Activated effector memory CD4-positive, alpha-beta T cell treated with anti-CD3 and anti-CD28 coated beads, Interleukin-2, amount 50 U/mL, for 16 hours (primary cell): ENCODE results near the gene CHST11.
"Not testable (repeated sequence)": the region's sequence is repeated elsewhere in the genome, so short reads cannot be mapped to it uniquely, and the experiment has no call there.

Experiments
- DNase-seq: peaks from one replicate; pipeline ENCODE4 v3.0.0-alpha.2; 2020

Gene CHST11

DNA sequence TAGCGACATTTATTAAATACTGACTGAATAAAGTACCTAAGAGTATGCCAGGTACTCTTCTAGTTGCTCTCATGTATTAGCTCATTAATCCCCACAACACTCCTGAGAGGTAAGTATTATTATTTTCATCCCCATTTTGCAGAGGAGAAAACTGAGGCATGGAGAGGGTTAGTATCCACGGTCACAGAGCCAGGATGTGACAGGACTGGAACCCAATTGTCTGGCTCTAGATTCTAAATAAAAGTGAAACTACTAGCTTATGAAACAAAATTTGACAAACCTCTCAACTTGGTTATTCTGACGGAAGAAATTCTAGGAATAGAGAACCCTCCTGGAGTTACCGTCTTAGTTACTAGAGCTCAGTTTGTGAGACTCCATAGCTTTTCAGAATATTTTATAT lies 112.2 kb downstream of the CHST11 start:
- no peak for DNase-seq

DNA sequence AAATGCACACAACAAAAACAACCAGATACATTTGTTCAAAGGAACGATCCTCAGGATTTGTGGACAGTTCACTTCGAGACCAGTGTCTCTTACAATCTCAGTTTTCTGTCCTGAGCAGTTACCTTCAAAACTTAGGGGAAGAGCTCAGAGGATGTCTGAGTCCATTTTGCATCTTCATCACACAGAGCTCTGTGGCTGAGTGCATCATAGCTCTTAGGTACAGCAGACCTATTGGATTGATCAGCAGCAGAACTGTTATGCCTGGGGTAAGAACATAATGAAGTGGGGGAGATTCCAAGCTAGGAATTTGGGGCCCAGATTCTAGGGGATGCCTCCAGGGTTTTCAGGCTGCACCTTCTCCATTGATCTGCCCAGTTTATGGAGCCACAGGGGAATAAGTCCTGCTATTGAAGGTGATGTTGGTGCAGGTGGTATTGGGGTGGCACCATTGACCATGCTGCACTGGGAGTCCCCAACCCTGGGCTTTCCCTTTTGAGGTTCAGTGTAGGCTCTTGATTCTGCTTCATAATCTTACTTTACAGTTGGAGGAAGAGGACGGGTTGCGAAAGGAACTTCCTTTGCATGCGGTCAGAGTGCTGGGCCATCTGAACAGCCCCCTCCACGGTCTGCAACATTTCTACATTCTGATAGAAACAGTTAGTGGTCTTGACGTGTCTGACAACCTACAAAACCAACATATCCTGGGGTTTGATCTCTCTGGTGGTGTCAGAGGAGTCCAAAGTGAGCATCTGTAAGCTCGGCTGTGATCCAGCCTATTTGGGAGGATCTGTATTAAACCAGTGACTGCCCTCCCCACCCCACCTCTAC lies 112.8 kb downstream of the CHST11 start:
- peak; percentile 68 for DNase-seq

DNA sequence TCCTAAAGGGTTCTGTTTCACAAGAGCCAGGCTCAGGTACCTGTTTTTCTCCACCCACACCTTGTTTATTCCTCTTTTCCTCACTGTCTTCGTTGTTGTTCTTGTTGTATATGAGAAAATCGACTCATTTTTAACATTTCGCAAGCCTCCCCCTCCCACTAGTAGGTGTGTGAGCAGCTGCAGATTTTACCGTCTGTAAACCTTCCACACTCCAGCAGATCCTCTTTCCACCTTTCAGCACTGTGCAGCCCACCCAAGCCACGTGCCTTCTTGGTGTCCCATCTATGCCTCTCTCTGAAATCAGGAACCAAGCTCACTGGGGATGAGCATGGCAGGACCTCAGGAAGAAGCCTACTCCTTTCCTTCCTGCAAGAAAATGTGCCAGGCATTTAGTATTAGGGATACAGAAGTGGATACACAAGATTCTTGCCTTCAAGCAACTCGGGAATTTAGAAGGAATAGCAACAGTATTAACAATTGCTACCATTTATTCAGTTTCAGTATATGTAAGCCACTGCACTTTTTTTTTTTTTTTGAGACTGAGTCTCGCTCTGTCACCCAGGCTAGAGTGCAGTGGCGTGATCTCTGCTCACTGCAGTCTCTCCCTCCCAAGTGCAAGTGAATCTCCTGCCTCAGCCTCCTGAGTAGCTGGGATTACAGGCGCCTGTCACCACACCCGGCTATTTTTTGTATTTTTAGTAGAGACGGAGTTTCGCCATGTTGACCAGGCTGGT lies 113.6 kb downstream of the CHST11 start:
- DNase-seq: no peak

DNA sequence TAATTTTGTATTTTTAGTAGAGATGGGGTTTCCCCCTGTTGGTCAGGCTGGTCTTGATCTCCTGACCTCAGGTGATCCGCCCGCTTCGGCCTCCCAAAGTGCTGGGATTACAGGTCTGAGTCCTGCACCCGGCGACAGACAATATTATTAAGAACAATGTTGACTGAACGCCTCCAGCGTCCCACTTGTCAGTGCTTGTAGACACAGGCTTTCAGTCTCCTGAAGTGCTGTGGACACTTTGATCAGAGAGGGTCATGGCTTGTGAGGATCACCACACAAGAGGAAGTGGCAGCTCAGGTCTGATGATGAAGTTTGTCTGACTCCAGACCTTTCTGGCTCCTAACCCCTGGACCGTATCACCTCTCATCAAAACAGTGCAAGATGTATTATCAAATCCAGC lies 114.6 kb downstream of the CHST11 start:
- no peak for DNase-seq

DNA sequence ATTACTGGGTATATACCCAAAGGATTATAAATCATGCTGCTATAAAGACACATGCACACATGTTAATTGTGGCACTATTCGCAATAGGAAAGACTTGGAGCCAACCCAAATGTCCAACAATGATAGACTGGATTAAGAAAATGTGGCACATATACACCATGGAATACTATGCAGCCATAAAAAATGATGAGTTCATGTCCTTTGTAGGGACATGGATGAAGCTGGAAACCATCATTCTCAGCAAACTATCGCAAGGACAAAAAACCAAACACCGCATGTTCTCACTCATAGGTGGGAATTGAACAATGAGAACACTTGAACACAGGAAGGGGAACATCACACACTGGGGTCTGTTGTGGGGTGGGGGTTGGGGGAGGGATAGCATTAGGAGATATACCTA lies 117.6 kb downstream of the CHST11 start:
- not testable (repeated sequence) for DNase-seq

DNA sequence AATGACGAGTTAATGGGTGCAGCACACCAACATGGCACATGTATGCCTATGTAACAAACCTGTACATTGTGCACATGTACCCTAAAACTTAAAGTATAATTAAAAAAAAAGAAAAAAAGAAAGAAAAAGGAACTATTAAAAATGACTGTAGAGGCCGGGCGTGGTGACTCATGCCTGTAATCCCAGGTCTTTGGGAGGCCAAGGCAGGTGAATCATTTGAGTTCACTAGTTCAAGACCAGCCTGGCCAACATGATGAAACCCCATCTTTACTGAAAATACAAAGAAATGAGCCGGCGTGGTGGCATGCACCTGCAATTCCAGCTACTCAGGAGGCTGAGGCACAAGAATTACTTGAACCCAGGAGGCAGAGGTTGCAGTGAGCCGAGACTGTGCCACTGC lies 118.0 kb downstream of the CHST11 start:
- not testable (repeated sequence) for DNase-seq

DNA sequence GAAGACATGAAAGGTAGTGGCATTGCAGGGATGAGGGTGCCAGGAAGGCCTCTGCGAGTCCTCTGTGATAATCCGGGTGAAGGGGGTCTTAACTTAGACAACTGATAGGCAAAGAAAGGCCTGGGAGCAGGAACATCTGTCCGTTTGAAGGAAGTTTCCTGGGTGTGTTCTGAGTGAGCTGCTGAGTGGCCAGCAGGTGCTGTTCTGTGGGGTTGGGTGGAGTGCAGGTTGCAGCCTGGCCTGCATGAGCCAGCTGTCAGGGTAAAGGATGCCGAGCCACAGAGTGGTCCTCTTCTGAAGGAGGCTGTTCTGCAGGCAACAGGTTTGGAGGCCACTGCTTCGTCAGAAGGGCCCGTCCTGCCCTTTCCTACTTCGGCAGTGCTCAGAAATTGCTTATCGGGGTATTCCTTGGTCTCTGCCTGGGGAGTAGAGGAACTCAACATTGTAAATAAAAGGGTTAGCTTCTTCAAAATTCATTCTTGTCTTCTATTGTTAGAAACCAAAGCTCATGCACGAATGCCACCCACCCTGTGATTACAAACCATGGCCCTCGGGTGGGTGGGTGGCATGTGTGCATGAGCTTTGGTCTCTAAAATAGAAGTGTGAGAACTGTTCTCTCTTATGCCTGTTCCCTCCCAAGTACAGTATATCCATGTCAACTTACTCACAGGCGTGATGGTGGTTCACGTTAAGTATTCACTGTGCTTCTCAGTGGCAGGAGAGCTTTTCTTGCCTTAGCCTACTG lies 118.9 kb downstream of the CHST11 start:
- DNase-seq: no peak

DNA sequence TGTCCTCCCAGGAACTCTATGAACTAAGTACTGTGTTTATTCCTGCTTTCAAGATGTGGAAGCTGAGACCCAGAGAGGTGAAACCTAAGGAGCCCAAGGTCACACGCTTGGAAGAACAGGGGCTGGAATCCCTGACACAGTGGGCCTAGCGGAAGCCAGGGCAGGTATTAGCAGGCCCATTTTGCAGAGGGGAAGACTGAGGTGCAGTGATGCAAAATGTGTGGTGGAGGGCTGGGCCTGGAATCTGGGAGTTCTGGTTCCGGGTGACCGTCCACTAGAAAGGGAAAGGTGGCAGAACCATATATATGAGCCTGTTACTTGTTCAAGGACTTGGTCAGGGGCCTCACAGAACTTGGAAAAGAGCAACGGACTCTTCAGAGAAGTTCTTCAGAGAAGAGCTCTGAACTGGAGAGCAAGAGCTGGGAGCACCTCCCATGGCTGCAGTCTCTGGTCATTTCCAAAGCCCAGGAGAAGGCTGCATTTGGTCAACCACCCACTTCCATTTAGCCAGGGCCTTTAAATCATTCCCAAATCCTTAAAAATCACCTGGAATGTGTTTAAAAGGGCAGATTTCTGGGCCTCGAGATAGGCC lies 119.5 kb downstream of the CHST11 start:
- no peak for DNase-seq

DNA sequence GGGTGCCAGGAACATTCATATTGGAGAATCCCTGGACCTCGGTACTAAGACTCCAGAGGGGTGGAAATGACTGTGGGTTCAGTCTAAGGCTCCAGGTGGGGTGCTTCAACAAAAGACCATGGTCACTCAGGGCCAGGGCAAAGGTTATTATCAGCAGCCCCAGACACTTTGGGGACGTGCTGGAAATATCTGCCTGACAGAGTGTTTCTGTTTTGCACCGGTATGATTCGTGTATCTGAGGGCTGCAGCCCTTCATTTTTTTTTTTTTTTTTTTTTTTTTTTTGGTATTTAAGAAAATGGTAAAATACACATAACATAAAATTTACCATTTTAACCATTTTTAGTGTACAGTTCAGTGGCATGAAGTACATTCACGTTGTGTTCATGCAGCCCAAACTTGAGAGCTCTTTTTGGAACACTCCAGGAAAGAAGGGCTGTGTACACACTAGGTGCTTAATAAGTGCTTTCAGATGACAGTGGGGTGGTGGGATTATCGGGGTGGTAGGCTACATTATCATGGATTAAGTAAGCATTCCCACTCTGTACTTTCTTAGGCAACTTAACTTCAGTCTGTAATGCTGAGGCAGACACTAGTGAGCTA lies 120.3 kb downstream of the CHST11 start:
- no peak for DNase-seq

DNA sequence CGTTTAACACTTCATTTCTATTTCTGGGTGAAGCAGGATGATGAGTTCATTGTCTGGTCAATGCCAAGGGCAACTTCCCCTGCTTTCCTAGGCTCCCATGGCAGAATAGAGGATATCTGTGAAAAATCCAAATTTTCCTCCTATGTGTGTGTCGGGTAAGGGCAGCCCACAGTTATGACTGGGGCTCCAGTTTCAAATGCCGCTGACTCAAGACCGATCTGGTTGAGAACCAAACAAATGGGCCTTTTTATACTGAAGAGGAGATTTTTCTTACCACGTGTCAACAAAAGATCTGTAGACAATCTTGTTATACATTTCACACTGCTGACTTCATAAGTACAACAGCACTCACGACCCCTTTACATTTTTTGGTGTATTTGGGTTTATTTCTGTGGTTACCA lies 120.8 kb downstream of the CHST11 start:
- DNase-seq: no peak

DNA sequence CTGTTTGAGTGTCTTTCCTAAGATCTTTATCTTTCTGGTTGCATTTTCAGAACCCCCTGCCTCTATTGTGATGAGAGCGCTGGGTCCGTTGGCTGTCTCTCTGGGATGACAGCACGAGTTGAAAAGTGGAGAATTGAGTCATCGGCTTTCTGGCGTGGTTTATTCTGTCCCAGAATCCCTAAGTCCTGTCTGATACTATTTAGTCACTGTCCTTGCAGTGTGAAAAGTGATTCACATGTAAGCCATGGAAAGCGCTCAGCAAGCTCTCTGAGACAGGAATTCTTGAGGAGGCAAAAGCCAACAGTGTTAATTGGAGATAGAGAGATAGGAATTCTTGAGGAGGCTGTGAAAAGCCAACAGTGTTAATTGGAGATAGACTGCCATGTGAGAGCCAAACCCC lies 121.7 kb downstream of the CHST11 start:
- no peak for DNase-seq

DNA sequence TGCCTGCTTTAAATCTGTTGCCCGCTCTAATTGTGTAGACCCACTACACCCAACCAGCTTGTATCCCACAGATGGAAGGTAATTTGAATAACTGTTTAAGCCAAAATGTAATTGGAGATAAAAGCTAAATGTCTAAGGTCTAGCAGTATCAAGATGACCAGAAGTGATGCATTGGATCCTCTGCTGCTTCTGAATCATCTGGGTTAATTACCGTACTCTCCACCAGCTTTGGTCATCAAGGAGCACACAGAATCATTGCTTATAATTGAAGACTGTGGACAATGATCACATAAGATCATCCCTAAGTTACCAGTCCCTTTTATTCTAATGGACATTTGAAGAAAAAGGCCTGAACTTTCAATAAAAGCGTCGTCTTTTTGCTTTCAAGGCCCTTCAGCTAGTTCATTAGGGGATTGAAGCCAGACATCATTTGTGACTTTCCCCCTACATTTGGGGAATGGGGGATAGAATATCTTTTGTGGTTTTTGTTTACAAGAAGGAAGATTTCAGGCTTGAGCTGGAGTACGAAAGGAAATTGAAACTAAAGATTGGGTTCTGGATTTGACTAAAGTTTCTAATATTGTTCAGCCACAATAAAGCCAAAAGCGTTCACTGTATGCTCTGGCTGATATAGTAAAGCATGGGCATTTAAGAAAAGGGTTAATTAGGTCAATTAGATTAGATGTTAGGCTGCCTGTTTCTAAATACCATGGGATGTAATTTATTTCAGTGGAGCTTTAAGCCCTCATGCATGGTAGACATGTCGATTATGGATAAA lies 123.2 kb downstream of the CHST11 start:
- no peak for DNase-seq

DNA sequence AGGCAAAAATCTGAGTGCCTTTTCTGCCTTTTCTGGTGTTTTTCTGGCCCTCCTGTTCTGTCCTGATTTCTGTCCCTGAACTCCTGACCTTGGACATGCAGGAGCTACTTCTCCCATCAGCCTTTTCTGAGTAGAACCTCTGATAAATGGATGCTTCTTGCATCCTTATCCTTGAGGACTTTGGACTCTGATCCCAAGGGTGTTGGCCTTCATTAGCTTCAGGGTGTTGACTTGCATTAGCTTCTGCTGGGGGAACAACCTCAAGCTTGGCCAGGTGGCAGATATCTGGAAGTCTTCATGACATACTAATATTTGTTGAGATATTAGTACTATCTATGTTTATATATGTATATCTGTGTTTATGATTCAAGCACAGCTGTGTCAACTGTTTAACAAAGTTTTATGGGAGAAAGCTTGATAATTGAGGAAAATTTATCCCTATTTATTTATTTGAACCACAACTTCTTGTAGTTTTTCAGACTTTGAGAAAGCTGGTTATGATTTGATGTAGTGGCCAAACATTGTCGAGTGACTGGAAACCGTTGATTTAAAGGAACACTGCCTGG lies 124.3 kb downstream of the CHST11 start:
- DNase-seq: no peak

DNA sequence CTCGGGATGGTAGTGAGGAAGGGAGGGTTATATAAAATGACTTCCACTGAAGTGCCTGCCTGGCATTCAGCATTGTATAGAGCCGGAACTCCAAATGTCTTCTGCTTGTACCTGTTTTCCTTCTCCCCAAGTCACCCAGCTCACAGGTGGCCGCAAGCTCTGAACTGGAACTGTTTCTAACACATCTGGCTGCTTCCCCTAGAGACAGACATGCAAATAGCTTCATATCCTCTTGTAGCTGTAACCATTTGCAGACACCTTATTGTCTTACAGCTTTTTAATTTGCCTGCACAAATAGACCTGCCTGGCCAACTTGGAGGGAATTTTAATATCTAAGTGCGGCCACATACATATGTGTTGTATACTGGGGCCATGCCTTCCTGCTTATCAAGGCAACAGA lies 126.0 kb downstream of the CHST11 start:
- DNase-seq: peak; percentile 24

DNA sequence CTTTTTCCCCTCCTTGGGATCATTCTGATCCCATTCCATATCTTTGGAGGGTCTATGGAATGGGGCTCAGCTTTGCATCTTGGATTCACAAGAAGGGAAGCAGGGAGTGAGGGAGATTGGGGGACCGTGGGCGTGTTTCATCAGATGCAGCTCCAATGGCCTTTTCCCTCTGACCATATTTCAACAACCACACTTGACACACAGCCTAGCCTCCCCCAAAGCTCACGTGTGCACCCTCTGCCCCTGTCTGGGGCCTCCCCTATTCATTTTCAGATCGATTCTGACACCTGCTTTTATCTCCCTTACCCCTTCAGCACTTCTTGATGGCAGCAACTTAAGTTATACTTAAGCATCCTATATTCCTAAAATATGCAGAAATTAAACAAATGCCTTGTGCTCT lies 126.6 kb downstream of the CHST11 start:
- peak; percentile 28 for DNase-seq

DNA sequence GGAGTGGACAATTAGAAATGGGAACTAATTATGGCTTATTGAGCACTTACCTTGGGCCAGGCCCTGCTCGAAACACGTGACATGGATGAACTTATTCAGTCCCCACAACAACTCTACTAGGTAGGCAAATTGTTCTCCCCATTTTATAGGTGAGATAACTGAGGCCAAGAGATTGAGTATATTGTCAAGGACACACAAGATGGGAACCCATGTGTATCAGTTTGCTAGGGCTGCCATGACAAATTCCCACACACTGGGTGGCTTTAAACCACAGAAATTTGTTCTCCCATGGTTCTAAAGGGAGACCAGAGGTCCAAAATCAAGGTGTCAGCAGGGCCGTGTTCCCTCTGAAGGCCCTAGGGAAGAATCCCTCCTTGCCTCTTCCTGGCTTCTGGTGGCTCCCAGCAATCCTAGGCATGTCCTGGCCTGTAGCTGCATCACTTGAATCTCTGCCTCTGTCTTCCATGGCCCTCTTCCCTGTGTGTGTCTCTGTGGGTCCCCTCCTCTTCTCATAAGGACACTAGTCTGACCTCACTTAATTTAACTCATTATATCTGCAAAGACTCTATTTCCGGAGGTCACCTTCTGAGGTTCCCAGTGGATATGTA lies 128.8 kb downstream of the CHST11 start:
- DNase-seq: no peak

DNA sequence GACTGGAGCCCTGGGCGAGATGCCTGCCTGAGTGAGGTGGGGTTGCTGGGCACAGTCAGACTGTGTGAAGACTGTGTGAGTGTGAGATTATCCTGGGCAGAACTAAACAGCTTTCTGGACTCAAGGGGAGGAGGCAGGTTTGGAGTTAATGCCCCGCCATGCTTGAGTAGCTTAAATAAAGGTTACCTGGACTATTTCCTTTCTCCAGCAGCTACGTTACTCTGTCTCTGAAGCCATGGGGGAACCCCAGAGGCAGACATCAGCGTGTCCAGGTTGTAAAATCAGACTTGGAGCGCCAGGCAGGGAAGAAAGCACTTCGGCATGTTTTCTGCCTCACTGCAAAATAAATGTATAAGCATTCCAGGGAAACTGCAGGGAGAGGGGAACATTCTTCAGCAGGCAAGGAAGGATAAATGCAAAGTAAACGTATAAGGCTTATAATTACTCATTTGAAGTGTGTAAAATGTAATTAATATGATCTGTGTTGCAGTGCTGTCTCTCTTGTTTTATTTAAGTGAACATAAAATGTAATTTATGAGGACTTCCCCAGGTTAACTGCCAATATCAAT lies 129.7 kb downstream of the CHST11 start:
- DNase-seq: no peak

DNA sequence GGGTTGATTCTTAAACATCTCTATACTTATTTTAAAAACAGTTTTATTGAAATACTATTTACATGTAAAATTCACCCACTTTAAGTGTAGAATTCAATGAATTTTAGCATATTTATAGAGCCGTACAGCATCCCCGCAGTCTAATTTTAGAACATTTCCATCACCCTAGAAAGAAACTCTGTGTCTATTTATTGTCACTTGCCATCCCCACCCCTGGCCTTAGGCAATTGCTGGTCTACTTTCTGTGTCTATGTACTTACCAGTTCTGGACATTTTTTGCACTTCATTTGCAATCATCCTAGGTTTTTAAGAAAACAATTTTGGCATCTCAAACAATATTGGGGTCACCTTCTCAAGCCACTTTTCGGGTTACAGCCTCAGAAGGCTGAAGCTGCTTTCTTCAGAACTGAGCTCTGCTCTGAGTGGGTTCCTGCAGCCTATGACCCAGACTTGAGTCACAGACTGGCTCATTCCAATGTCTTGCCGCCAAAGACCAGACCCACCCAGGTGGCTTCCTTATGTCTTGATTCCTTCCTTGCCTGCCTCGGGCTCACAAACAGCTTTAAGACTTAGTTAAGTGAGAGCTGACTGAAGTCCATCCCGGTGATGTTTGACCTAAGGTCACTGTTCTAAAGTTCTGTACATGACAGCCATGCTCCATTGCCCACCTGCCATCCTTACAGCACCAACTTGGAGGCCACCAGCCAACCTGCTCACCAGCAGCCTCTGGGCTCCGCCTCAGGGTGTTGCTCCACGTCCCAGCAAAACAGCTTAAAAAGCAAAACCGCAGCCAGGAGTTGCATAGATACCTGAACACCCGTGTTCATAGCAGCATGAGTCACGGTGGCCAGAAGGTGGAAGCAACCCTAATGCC lies 131.5 kb downstream of the CHST11 start:
- DNase-seq: no peak

DNA sequence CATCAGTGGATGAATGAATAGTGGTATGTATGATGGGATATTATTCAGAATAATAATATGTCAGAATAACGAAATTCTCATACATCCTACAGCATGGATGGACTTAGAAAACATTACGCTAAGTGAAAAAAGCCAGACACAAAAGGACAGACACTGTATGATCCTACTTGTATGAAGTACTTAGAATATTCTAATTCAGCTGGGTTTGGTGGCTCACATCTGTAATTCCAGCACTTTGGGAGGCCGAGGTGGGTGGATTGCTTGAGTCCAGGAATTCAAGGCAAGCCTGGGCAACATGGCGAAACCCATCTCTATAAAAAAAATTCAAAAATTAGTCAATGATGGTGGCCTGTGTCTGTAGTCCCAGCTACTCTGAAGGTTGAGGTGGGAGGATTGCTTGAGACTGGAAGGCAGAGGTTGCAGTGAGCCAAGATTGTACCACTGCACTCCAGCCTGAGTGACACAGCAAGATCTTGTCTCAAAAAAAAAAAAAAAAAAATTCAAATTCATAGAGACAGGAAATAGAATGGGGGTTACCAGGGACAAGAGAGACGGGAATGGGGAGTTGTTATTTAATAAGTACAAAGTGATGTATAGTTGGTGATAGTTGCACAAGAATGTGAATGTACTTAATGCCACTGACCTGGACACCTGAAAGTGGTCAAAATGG lies 132.3 kb downstream of the CHST11 start:
- DNase-seq: no peak
